ENCODE measurements around the gene CBY2. TPM values are rescaled to one million over a fixed set of nuclear protein-coding genes. Genes with fewer than 3 reads are reported as not detected.
"Not testable (repeated sequence)": the region's sequence is repeated elsewhere in the genome, so short reads cannot be mapped to it uniquely, and the experiment has no call there.

The CBY2 gene
- total and polyA plus RNA-seq, 3 donors from 2014 or later = 34.3 to 115 (median 49.1) TPM

DNA sequence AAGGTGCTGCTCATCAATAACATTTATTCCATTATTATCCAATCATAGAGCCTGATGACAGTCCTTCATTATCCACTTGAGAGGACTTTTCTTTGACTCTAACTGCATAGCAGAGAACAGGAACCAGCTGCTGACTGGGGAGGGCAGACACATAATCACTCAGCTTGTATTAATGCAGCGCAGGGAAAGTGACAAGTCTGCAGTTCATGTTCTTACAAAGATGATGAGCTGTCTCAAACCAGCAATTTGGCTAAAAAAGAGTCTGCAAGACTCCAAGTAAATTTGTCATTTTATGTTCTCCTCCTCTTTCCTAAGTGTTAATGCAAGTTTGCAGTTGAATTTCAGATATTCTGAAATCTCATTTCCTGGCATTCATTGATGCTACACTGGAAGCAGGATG, 40.0 kb upstream of the CBY2 start:
- no peak overlapping the region for H3K27ac ChIP-seq
- H3K27me3 ChIP-seq = no peaks in the 10 kb centered on the region
- TF ChIP-seq POLR2A (IDR thresholded peaks at IDR 0.05) = no peak
- TF ChIP-seq, protein P1, sequence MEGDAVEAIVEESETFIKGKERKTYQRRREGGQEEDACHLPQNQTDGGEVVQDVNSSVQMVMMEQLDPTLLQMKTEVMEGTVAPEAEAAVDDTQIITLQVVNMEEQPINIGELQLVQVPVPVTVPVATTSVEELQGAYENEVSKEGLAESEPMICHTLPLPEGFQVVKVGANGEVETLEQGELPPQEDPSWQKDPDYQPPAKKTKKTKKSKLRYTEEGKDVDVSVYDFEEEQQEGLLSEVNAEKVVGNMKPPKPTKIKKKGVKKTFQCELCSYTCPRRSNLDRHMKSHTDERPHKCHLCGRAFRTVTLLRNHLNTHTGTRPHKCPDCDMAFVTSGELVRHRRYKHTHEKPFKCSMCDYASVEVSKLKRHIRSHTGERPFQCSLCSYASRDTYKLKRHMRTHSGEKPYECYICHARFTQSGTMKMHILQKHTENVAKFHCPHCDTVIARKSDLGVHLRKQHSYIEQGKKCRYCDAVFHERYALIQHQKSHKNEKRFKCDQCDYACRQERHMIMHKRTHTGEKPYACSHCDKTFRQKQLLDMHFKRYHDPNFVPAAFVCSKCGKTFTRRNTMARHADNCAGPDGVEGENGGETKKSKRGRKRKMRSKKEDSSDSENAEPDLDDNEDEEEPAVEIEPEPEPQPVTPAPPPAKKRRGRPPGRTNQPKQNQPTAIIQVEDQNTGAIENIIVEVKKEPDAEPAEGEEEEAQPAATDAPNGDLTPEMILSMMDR (IDR thresholded peaks at IDR 0.05) = no peak
- DNase-seq = no peak
- no peaks in the 10 kb centered on the region for H3K36me3 ChIP-seq (ENCODE audit: low read depth, missing control alignments)
- H3K9me3 ChIP-seq = no peaks in the 10 kb centered on the region
- intact Hi-C loops (cut with DNase I; ENCODE audit: low total_unique reads) = no loop called here
- H3K4me3 ChIP-seq = no peak overlapping the region
- 85 to 88% methylated on average over 1 of the region's 1 CpG for WGBS, 2 donors
- H3K4me1 ChIP-seq = no peaks in the 10 kb centered on the region

GRCh38 chr13:45662903-45663302, 39.2 kb upstream of the CBY2 start:
- H3K4me1 ChIP-seq; H3K27me3 ChIP-seq; H3K27ac ChIP-seq; DNase-seq; intact Hi-C loops (cut with DNase I; ENCODE audit: low total_unique reads); H3K36me3 ChIP-seq (ENCODE audit: low read depth, missing control alignments); H3K4me3 ChIP-seq; H3K9me3 ChIP-seq: not testable (repeated sequence)
- WGBS, 2 donors = 94 to 96% methylated on average over 1 of the region's 1 CpG

DNA sequence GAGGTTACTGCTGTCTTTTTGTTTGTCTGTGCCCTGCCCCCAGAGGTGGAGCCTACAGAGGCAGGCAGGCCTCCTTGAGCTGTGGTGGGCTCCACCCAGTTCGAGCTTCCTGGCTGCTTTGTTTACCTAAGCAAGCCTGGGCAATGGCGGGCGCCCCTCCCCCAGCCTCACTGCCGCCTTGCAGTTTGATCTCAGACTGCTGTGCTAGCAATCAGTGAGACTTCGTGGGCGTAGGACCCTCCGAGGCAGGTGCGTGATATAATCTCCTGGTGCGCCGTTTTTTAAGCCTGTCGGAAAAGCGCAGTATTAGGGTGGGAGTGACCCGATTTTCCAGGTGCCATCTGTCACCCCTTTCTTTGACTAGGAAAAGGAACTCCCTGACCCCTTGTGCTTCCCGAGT, 32.5 kb upstream of the CBY2 start:
- H3K9me3 ChIP-seq; H3K27me3 ChIP-seq; H3K36me3 ChIP-seq (ENCODE audit: low read depth, missing control alignments); intact Hi-C loops (cut with DNase I; ENCODE audit: low total_unique reads); H3K4me3 ChIP-seq; DNase-seq; H3K27ac ChIP-seq; H3K4me1 ChIP-seq: not testable (repeated sequence)
- 67 to 83% methylated on average over 9 to 13 of the region's 14 CpGs for WGBS, 2 donors

DNA sequence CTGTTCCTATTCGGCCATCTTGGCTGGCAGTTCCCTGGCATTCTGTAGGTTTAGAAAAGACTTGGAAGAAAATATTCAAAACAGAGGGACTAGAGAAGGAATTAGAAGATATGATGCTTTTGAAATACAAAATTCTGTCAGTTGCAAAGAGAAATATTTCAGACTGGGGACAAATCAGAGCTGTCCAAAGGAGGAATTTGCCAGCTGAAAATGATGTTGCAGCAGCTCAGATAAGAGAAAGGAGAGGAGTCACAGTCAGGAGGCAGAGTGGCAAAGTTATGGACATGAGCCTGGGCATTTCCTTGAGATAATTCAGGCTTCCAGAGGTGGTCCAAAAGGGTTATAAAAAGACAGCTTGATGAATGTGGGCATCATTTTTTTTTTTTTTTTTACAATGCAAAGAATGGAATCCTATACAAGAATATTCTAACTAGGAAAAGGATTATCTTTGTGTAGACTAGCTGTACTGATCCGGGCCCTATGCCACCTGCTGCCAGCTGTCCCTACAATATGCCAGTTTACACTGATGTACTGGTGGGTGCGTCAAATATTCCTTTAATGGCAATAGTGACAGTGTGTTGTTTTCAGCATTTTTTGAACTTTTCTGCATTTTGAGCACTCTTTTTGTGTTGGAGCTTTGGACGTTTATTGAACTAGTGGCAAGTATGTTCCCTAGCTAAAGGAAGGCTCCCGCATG, 31.8 kb upstream of the CBY2 start:
- no peak for DNase-seq
- intact Hi-C loops (cut with DNase I; ENCODE audit: low total_unique reads) = no loop called here
- no peaks in the 10 kb centered on the region for H3K36me3 ChIP-seq (ENCODE audit: low read depth, missing control alignments)
- no peaks in the 10 kb centered on the region for H3K4me1 ChIP-seq
- H3K4me3 ChIP-seq = no peak overlapping the region
- 89 to 94% methylated on average over 5 of the region's 5 CpGs for WGBS, 2 donors
- no peak overlapping the region for H3K27ac ChIP-seq
- H3K27me3 ChIP-seq = no peaks in the 10 kb centered on the region
- H3K9me3 ChIP-seq = no peaks in the 10 kb centered on the region
- TF ChIP-seq, protein P1 (IDR thresholded peaks at IDR 0.05) = no peak
- TF ChIP-seq POLR2A (IDR thresholded peaks at IDR 0.05) = no peak

GRCh38 chr13:45674908-45675307, 27.2 kb upstream of the CBY2 start:
- Histone ChIP-seq H3K4me1 (no peaks in the 10 kb centered on the region), H3K27ac (no peak overlapping the region), H3K9me3 (no peaks in the 10 kb centered on the region), H3K27me3 (no peaks in the 10 kb centered on the region), H3K36me3 (ENCODE audit: low read depth, missing control alignments) (no peaks in the 10 kb centered on the region), H3K4me3 (no peak overlapping the region)
- no peak for TF ChIP-seq POLR2A (IDR thresholded peaks at IDR 0.05)
- TF ChIP-seq, protein P1 (IDR thresholded peaks at IDR 0.05) = no peak
- no peak for DNase-seq
- WGBS, 2 donors = 37 to 44% methylated on average over 1 of the region's 1 CpG
- intact Hi-C loops (cut with DNase I; ENCODE audit: low total_unique reads) = no loop called here

DNA sequence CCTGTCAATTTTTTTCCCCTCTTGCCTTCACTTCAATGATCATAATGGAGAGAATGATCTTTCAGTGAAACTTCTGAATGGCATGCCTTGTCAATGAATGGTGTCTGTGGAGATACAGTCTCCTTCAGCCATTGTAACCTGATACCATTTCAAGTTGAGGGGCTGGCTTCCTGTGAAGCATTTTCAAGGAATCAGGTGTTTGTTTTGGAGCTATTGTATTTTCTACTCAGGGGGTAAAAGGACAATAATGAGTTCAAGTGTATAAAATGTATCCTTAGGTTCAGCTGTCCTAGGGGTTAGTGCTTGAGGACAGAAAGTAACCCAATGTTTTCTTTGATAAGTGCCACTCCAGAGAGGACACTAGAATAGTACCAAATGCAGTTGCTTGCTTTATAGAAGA, 23.8 kb upstream of the CBY2 start:
- DNase-seq = no peak
- no peaks in the 10 kb centered on the region for H3K27me3 ChIP-seq
- intact Hi-C loops (cut with DNase I; ENCODE audit: low total_unique reads) = no loop called here
- no peaks in the 10 kb centered on the region for H3K9me3 ChIP-seq
- no peak overlapping the region for H3K4me3 ChIP-seq
- no peaks in the 10 kb centered on the region for H3K4me1 ChIP-seq
- H3K36me3 ChIP-seq (ENCODE audit: low read depth, missing control alignments) = no peaks in the 10 kb centered on the region
- TF ChIP-seq, protein P1 (IDR thresholded peaks at IDR 0.05) = no peak
- TF ChIP-seq POLR2A (IDR thresholded peaks at IDR 0.05) = no peak
- no peak overlapping the region for H3K27ac ChIP-seq
